ENCODE data around the gene SLC26A1.

The SLC26A1 gene

DNA sequence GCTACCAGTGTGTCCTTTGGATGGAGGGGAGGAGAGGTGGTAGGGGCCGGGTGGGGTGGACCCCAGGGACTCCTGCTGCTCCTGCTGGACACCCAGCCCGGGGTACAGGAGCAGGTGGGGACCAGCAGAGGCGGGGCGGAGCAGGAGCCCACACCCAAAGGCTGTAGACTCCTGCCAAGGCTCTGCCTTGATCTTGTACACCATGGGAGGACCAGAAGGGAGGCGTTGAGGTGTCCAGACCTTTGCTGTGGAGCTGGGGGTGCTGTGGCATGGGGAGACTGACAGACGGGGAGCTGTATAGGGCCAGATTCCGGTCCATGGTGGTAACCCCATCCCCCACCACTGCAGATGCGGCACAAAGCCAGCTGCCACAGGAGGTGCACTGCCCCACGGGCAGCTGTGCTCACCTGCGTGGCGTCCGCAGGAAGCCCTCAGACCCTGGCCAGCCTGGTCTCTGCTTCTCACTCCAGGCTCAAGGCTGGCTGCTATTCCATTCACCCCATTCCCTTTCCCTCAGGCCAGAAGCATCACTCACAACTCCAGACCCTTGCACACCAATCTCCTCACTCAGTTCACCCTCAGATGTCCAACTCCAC, 5.0 kb upstream of the SLC26A1 start:
- ChIA-PET POLR2A (no interaction called here), CTCF (interaction anchor here (1.2 kb wide), 1 partner anchor 10 kb away, joined by 6 read pairs; the partner anchor contains the start of gene IDUA)

DNA sequence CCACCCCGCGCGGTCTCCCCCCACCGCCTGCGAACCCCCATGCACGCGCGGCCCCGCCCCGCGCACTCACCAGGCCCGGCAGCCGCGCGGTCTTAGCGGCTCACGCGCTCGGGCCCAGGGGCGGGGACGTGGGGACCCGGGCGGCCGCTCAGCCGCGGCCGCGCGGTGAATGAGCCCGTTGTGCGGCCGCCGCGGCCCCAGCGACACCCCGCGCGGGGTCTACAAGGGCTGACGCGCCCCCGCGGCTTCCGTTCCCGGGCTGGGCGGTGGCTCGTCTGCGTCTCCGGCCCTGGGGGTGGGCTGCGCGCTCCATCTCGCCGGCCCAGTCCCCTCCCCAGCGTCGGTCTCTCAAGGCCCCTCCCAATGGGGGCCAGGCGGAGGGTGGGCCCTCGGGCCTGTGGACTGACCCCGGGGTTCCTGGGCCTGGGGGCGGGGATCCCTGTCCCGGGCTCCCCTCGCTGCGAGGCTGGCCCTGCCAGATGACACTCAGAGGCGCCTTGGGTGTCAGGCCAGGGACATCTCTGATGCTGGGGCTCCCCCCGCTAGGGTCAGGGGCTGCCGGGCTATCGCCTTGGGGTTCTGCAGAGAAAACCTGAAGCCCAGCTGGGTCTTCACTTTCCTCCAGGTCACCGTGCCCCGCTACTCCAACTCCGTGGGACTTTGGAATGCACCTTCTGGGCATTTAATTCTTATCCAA, 4.3 kb upstream of the SLC26A1 start:
- ChIA-PET CTCF (no interaction called here), POLR2A (no interaction called here)
- TF ChIP-seq, protein P1, sequence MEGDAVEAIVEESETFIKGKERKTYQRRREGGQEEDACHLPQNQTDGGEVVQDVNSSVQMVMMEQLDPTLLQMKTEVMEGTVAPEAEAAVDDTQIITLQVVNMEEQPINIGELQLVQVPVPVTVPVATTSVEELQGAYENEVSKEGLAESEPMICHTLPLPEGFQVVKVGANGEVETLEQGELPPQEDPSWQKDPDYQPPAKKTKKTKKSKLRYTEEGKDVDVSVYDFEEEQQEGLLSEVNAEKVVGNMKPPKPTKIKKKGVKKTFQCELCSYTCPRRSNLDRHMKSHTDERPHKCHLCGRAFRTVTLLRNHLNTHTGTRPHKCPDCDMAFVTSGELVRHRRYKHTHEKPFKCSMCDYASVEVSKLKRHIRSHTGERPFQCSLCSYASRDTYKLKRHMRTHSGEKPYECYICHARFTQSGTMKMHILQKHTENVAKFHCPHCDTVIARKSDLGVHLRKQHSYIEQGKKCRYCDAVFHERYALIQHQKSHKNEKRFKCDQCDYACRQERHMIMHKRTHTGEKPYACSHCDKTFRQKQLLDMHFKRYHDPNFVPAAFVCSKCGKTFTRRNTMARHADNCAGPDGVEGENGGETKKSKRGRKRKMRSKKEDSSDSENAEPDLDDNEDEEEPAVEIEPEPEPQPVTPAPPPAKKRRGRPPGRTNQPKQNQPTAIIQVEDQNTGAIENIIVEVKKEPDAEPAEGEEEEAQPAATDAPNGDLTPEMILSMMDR (IDR thresholded peaks at IDR 0.05; ENCODE audit: control extremely low read depth, extremely low read depth, low read depth, missing control alignments) = no peak
- DNase-seq (ENCODE audit: extremely low spot score) = no peak

More for the DNA sequence above, 5.0 kb upstream of the SLC26A1 start:
- TF ChIP-seq, protein P1 (IDR thresholded peaks at IDR 0.05; ENCODE audit: control extremely low read depth, extremely low read depth, low read depth, missing control alignments) = no peak
- no peak for DNase-seq (ENCODE audit: extremely low spot score)

DNA sequence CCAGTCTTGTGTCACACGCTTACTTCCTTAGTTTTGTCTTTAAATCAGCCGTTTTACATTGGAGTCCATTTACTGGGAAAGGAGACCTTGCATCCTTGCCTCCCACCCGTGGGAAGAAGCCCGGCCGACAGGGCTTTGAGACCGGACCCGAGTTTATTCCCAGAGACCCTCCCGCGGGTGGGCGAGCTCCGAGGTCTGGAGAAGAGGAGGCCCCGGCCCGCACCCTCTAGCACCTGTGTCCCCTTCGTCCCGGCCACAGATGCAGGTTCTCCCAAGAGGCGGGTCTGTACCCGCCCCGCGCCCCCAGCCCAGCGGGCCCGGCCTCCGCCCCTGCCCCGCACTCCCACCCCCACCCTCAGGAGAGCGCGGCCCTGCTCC, 3.8 kb upstream of the SLC26A1 start:
- POLR2A ChIA-PET = no interaction called here
- DNase-seq (ENCODE audit: extremely low spot score) = no peak
- TF ChIP-seq, protein P1 (IDR thresholded peaks at IDR 0.05; ENCODE audit: control extremely low read depth, extremely low read depth, low read depth, missing control alignments) = no peak
- CTCF ChIA-PET = no interaction called here

DNA sequence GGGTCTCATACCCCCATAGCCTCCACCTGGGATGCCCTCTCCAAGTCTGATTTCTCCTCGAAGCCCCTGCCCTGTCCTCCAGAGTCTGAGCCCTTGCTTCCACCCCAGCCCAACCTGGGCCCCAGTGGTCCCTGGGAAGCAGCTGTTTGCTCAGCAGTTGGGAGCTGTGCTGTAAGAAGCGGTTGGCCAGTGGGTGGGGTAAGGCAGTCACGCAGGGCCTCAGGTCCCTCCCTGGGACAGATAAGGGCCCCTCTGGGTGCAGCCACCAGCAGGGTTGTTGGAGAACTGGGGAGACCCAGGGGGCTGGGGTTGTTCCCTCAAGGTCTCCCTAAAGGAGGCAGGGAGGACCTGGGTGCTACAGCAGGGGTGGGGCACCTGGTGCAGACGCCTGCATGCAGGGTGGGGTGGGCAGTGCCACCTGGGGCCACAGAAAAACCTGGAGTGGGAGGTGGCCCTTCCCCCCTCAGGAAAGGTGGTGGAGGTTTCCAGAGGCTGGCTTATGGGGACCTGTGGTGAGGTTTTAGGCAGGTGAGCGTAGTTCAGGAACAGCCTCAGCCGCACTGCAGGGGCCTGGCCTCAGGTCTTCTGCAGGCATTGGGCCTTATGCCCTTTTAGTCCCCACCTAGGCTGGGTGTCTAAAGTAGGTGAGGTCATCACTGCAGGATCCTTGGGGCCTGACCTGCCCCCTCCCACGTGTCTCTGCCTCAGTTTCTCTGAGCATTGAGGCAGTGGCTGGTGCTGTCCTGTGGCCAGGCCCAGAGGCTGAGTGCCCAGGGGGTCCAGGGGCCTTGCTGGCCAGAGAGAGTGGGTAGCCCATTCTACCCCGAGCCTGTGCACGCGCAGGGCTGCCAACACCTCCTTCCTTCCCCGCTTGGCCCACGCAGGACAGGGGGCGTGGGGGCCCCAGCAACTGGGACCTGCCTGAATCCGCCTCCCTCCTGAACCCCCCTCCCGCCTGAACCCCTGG, 3.1 kb upstream of the SLC26A1 start:
- TF ChIP-seq, protein P1 (IDR thresholded peaks at IDR 0.05; ENCODE audit: control extremely low read depth, extremely low read depth, low read depth, missing control alignments) = no peak
- ChIA-PET CTCF (no interaction called here), POLR2A (no interaction called here)
- no peak for DNase-seq (ENCODE audit: extremely low spot score)

DNA sequence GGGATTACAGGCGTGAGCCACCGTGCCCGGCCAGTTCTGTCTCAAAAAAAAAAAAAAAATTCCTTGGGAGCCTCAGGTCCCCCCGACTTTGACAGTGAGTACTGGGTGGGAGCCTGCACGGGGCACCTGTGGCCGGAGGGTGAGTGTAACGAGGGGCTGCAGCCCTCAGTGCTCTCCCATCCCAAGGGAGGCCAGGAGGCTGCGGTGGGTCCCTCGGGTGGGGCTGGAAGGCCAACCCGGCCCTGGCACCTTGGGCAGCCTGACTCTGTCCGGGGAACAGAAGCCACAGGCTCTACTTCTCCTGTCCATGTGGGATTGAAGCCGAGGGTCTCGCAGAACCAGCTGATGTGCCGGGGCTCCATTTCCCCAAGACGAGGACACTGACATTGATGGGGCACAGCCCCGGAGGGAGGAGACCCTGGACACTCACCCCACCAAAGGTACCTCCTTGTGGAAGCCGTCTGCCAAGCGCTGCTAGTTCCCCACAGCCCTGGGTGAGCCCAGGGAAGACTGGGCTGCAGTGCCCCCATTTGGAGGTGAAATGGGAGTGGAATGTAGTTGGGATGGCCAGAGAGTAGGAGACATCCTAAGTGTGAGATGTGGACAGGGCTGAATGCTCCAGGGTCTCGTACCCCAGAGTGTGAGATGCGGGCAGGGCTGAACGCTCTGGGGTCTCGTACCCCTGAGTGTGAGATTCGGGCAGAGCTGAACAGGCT, 2.3 kb upstream of the SLC26A1 start:
- ChIA-PET CTCF (no interaction called here), POLR2A (no interaction called here)
- TF ChIP-seq, protein P1 (IDR thresholded peaks at IDR 0.05; ENCODE audit: control extremely low read depth, extremely low read depth, low read depth, missing control alignments) = no peak
- DNase-seq (ENCODE audit: extremely low spot score) = no peak
